OCI-M1 (cell line): ENCODE results near the gene GRPEL2.
"Not testable (repeated sequence)": the region's sequence is repeated elsewhere in the genome, so short reads cannot be mapped to it uniquely, and the experiment has no call there.

Experiments
- DNase-seq: peaks from one replicate; lab custom pipeline; 2025; lab: John Stamatoyannopoulos, UW

GRPEL2 gene

GRCh38 chr5:149376711-149377447 lies 31.6 kb downstream of the GRPEL2 start:
- DNase-seq: no peak

- no peak for DNase-seq
Observed at GRCh38 chr5:149378241-149378820, 33.0 kb downstream of the GRPEL2 start.

GRCh38 chr5:149379177-149379761 lies 34.0 kb downstream of the GRPEL2 start, which contains the start of gene IL17B:
Gene IL17B (minus strand): TSS chr5:149379292. CDS start chr5:149379225, 67 bp downstream.
- DNase-seq: no peak

GRCh38 chr5:149379818-149380374 lies 34.6 kb downstream of the GRPEL2 start:
- no peak for DNase-seq

GRCh38 chr5:149380466-149381121 lies 35.3 kb downstream of the GRPEL2 start:
- DNase-seq: no peak

GRCh38 chr5:149381261-149381985 lies 36.1 kb downstream of the GRPEL2 start:
- no peak for DNase-seq

- DNase-seq: peak; percentile 84
Observed at GRCh38 chr5:149381986-149382338, 36.7 kb downstream of the GRPEL2 start.

GRCh38 chr5:149382517-149383220 lies 37.4 kb downstream of the GRPEL2 start:
- DNase-seq: no peak

- DNase-seq: no peak
Observed at GRCh38 chr5:149383399-149383798, 38.1 kb downstream of the GRPEL2 start.

GRCh38 chr5:149386166-149386565 lies 40.9 kb downstream of the GRPEL2 start:
- DNase-seq: no peak

GRCh38 chr5:149387081-149387631 lies 41.9 kb downstream of the GRPEL2 start:
- DNase-seq: no peak

- DNase-seq: no peak
Observed at GRCh38 chr5:149387982-149388381, 42.7 kb downstream of the GRPEL2 start.

- DNase-seq: no peak
Observed at GRCh38 chr5:149388498-149389190, 43.3 kb downstream of the GRPEL2 start.

- DNase-seq: no peak
Observed at GRCh38 chr5:149389552-149390495, 44.5 kb downstream of the GRPEL2 start.

- not testable (repeated sequence) for DNase-seq
Observed at GRCh38 chr5:149391076-149391475, 45.8 kb downstream of the GRPEL2 start.

GRCh38 chr5:149391524-149391923 lies 46.2 kb downstream of the GRPEL2 start:
- DNase-seq: no peak

- DNase-seq: no peak
Observed at GRCh38 chr5:149392718-149393117, 47.4 kb downstream of the GRPEL2 start.

- DNase-seq: not testable (repeated sequence)
Observed at GRCh38 chr5:149394996-149395395, 49.7 kb downstream of the GRPEL2 start.

- no peak for DNase-seq
Observed at GRCh38 chr5:149397530-149397929, 52.2 kb downstream of the GRPEL2 start.
